Neuronal stem cell (in vitro differentiated cells): ENCODE results near the gene CDK14.
A peak's percentile ranks its signal among the peaks of the same experiment; 100 is the strongest.

Experiments
- DNase-seq: peaks from one replicate; pipeline ENCODE4 v3.0.0-alpha.2; 2013; ENCODE audit warnings: low spot score
- H2AFZ ChIP-seq: one replicate; pipeline ENCODE4 v1.6.1; 2013; ENCODE audit warnings: mild to moderate bottlenecking, low read length, inconsistent platforms
- H2AK5ac ChIP-seq: 2 replicates; pipeline ENCODE4 v1.6.1; 2013; ENCODE audit warnings: low read depth, mild to moderate bottlenecking, inconsistent platforms, low read length, moderate library complexity, mixed read lengths
- H2BK120ac ChIP-seq: 2 replicates; pipeline ENCODE4 v1.6.1; 2013; ENCODE audit warnings: low read depth, mild to moderate bottlenecking, inconsistent platforms, low read length, moderate library complexity, mixed read lengths
- H2BK12ac ChIP-seq: one replicate; pipeline ENCODE4 v1.6.1; 2013; ENCODE audit warnings: low read length, inconsistent platforms
- H2BK15ac ChIP-seq: 2 replicates; pipeline ENCODE4 v1.6.1; 2013; ENCODE audit warnings: mild to moderate bottlenecking, low read length, inconsistent platforms, mixed read lengths
- H2BK5ac ChIP-seq: one replicate; pipeline ENCODE4 v1.6.1; 2013; ENCODE audit warnings: inconsistent platforms, mild to moderate bottlenecking, low read length, moderate library complexity
- H3K14ac ChIP-seq: one replicate; pipeline ENCODE4 v1.6.1; 2013; ENCODE audit warnings: low read length, inconsistent platforms
- H3K18ac ChIP-seq: 2 replicates; pipeline ENCODE4 v1.6.1; 2013; ENCODE audit warnings: low read length, inconsistent platforms
- H3K23ac ChIP-seq: 2 replicates; pipeline ENCODE4 v1.6.1; 2013; ENCODE audit warnings: low read depth, mild to moderate bottlenecking, mixed read lengths, low read length, inconsistent platforms; ENCODE audit not compliant: poor library complexity
- H3K27ac ChIP-seq: replicated peaks from 3 replicates; pipeline ENCODE4 v1.5.1; 2013; ENCODE audit warnings: low read length, inconsistent platforms
- H3K27me3 ChIP-seq, 3 experiments: 2 replicates each; pipeline ENCODE4 v1.6.1; 2013; ENCODE audit warnings: low read length in 3 of 3, mild to moderate bottlenecking in 2 of 3, inconsistent platforms in 1 of 3, low read depth in 1 of 3, mixed read lengths in 1 of 3, moderate library complexity in 1 of 3; ENCODE audit not compliant: control insufficient read depth in 3 of 3, insufficient read depth in 3 of 3
- H3K36me3 ChIP-seq, 2 donors: replicated peaks in 1 of 2; 2 replicates each; pipeline ENCODE4 v1.6.1; 2013; ENCODE audit warnings: low read length in 2 of 2; ENCODE audit not compliant: control insufficient read depth in 2 of 2, insufficient read depth in 2 of 2
- H3K4ac ChIP-seq: 2 replicates; pipeline ENCODE4 v1.6.1; 2013; ENCODE audit warnings: inconsistent platforms, mild to moderate bottlenecking, low read length, moderate library complexity
- H3K4me1 ChIP-seq, 2 donors: 1 replicate in 1 of 2; 2 replicates in 1 of 2; pipeline ENCODE4 v1.6.1; 2013; ENCODE audit warnings: low read length in 2 of 2, low read depth in 1 of 2; ENCODE audit not compliant: control insufficient read depth in 2 of 2, insufficient read depth in 1 of 2
- H3K4me2 ChIP-seq: one replicate; pipeline ENCODE4 v1.6.1; 2013; ENCODE audit warnings: mild to moderate bottlenecking, low read length, inconsistent platforms; ENCODE audit not compliant: insufficient read depth, poor library complexity, severe bottlenecking
- H3K4me3 ChIP-seq, 2 donors: 2 replicates each; pipeline ENCODE4 v1.5.1; 2013; ENCODE audit warnings: low read length in 2 of 2, mild to moderate bottlenecking in 2 of 2, inconsistent platforms in 1 of 2, moderate library complexity in 1 of 2
- H3K79me1 ChIP-seq: one replicate; pipeline ENCODE4 v1.6.1; 2013; ENCODE audit warnings: low read depth, mild to moderate bottlenecking, inconsistent platforms, low read length, moderate library complexity
- H3K9ac ChIP-seq: one replicate; pipeline ENCODE4 v1.6.1; 2013; ENCODE audit warnings: mild to moderate bottlenecking, low read depth, low read length, inconsistent platforms; ENCODE audit not compliant: poor library complexity
- H3K9me3 ChIP-seq, 2 donors: replicated peaks in 1 of 2; 2 replicates each; pipeline versions ENCODE3 to v1.6.1; 2013; ENCODE audit warnings: low read length in 2 of 2, mild to moderate bottlenecking in 2 of 2, inconsistent platforms in 1 of 2, low read depth in 1 of 2, mixed read lengths in 1 of 2, moderate library complexity in 1 of 2; ENCODE audit not compliant: control insufficient read depth in 2 of 2, insufficient read depth in 1 of 2
- H4K8ac ChIP-seq: one replicate; pipeline ENCODE4 v1.6.1; 2013; ENCODE audit warnings: low read depth, mild to moderate bottlenecking, inconsistent platforms, low read length, moderate library complexity
- H4K91ac ChIP-seq: one replicate; pipeline ENCODE4 v1.6.1; 2013; ENCODE audit warnings: low read length, low read depth, mild to moderate bottlenecking, inconsistent platforms; ENCODE audit not compliant: poor library complexity
- WGBS, 2 donors: extraction: QIAGEN DNeasy Blood & Tissue Kit; methylation state at CpG; one replicate each; pipeline ENCODE4 v1.1.7; 2013; ENCODE audit warnings: missing lambda C conversion rate in 2 of 2, mixed read lengths in 1 of 2; ENCODE audit not compliant: insufficient read length in 2 of 2, insufficient replicate concordance in 1 of 2; ENCODE audit errors: extremely low coverage in 2 of 2; 5-methylcytosine and 5-hydroxymethylcytosine counted together

Gene CDK14

GRCh38 chr7:90709501-90710465, 113.7 kb downstream of the CDK14 start:
- DNase-seq = no peak
- H4K8ac ChIP-seq = no peak overlapping the region

GRCh38 chr7:90710466-90710850, 114.3 kb downstream of the CDK14 start:
- H2BK15ac ChIP-seq = no peak overlapping the region
- no peak overlapping the region for H3K4ac ChIP-seq
- no peak overlapping the region for H2AK5ac ChIP-seq
- no peak overlapping the region for H3K9ac ChIP-seq
- peaks cover 0 to 8% of the 10 kb centered on the region in 2 donors for H3K9me3 ChIP-seq
- H3K27ac ChIP-seq = no peak overlapping the region
- H4K8ac ChIP-seq = no peak overlapping the region
- no peak for DNase-seq
- no peaks in the 10 kb centered on the region for H3K36me3 ChIP-seq
- H3K18ac ChIP-seq = no peak overlapping the region
- peaks cover 10 to 11% of the 10 kb centered on the region in 2 donors for H3K4me1 ChIP-seq
- H3K79me1 ChIP-seq = no peaks in the 10 kb centered on the region
- no peak overlapping the region for H4K91ac ChIP-seq
- no peak overlapping the region for H2BK12ac ChIP-seq
- no CpG with 5 or more reads among the region's 4 CpGs for WGBS, 2 donors
- no peaks in the 10 kb centered on the region for H3K27me3 ChIP-seq
- no peak overlapping the region for H3K23ac ChIP-seq
- H2BK120ac ChIP-seq = no peak overlapping the region
- no peak overlapping the region for H3K4me3 ChIP-seq
- H3K14ac ChIP-seq = no peak overlapping the region
- no peak overlapping the region for H2AFZ ChIP-seq
- no peak overlapping the region for H2BK5ac ChIP-seq
- no peak overlapping the region for H3K4me2 ChIP-seq

More at GRCh38 chr7:90709501-90710465, 113.7 kb downstream of the CDK14 start:
- no peak overlapping the region for H2AFZ ChIP-seq
- H2BK15ac ChIP-seq = no peak overlapping the region
- no peak overlapping the region for H3K4me2 ChIP-seq
- H2BK5ac ChIP-seq = no peak overlapping the region
- H2BK120ac ChIP-seq = no peak overlapping the region
- no peak overlapping the region for H3K4ac ChIP-seq
- no peak overlapping the region for H3K23ac ChIP-seq
- no peaks in the 10 kb centered on the region for H3K79me1 ChIP-seq
- no CpG with 5 or more reads among the region's 11 CpGs for WGBS, 2 donors
- no peak overlapping the region for H3K27ac ChIP-seq
- no peak overlapping the region for H2AK5ac ChIP-seq
- H3K14ac ChIP-seq = no peak overlapping the region
- H4K91ac ChIP-seq = no peak overlapping the region
- no peak overlapping the region for H3K18ac ChIP-seq
- H3K36me3 ChIP-seq = no peaks in the 10 kb centered on the region
- peaks cover 0 to 8% of the 10 kb centered on the region in 2 donors for H3K9me3 ChIP-seq
- H3K9ac ChIP-seq = no peak overlapping the region
- H2BK12ac ChIP-seq = no peak overlapping the region
- H3K27me3 ChIP-seq = no peaks in the 10 kb centered on the region
- peaks cover 10 to 11% of the 10 kb centered on the region in 2 donors for H3K4me1 ChIP-seq
- H3K4me3 ChIP-seq = peak overlapping the region in 1 of 2 donors; percentile 2

DNA sequence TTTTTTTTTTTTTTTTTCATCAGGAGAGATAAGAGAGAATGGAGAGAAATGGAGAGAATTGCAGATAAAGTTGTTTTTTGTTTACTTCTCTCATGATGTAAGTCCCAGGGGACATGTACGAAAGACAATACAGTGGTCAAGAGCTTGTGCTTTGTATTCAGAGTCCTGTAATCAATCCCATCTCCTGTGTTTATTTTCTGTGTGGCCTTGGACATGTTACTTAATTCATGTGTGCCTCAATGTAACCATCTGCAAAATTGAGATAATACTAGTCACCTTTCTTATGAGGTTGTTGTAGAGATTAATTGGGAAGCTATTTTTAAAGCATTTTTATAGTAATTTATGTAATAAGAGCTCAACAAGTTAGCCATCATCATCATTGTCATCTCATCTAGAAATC, 117.5 kb downstream of the CDK14 start:
- Histone ChIP-seq H4K8ac (no peak overlapping the region), H3K14ac (no peak overlapping the region), H2AFZ (no peak overlapping the region), H2BK12ac (no peak overlapping the region), H2BK15ac (no peak overlapping the region), H3K9ac (no peak overlapping the region), H3K36me3 (no peaks in the 10 kb centered on the region), H3K4me2 (no peak overlapping the region), H3K27me3 (no peaks in the 10 kb centered on the region), H3K4ac (no peak overlapping the region), H3K4me1 (peaks cover 5 to 19% of the 10 kb centered on the region in 2 donors), H3K23ac (no peak overlapping the region), H2BK5ac (no peak overlapping the region), H2BK120ac (no peak overlapping the region), H4K91ac (no peak overlapping the region), H3K27ac (no peak overlapping the region), H3K79me1 (no peaks in the 10 kb centered on the region), H3K4me3 (no peak overlapping the region), H3K18ac (no peak overlapping the region), H2AK5ac (no peak overlapping the region), H3K9me3 (peaks cover 0 to 8% of the 10 kb centered on the region in 2 donors)
- WGBS, 2 donors = no CpG with 5 or more reads among the region's 1 CpG
- DNase-seq = no peak

GRCh38 chr7:90715067-90715466, 118.9 kb downstream of the CDK14 start:
- Histone ChIP-seq H3K4me1 (peaks cover 7 to 18% of the 10 kb centered on the region in 2 donors), H4K91ac (no peak overlapping the region), H2BK12ac (no peak overlapping the region), H3K4me2 (no peak overlapping the region), H3K27ac (no peak overlapping the region), H4K8ac (no peak overlapping the region), H2AFZ (no peak overlapping the region), H3K79me1 (no peaks in the 10 kb centered on the region), H3K9ac (no peak overlapping the region), H3K36me3 (no peaks in the 10 kb centered on the region), H3K14ac (no peak overlapping the region), H3K23ac (no peak overlapping the region), H3K4ac (no peak overlapping the region), H2AK5ac (no peak overlapping the region), H2BK15ac (no peak overlapping the region), H2BK120ac (no peak overlapping the region), H3K4me3 (no peak overlapping the region), H3K27me3 (no peaks in the 10 kb centered on the region), H3K9me3 (peaks cover 0 to 8% of the 10 kb centered on the region in 2 donors), H2BK5ac (no peak overlapping the region), H3K18ac (no peak overlapping the region)
- DNase-seq = no peak
- no CpG with 5 or more reads among the region's 2 CpGs for WGBS, 2 donors
